Loucy (cell line): ENCODE results near the gene NFYA.

ENCODE experiments used
- EZH2phosphoT487 ChIP-seq: fragments of 200-600 bp; IDR thresholded peaks from 2 replicates; pipeline ENCODE4 v1.6.1; 2018; ENCODE audit warnings: antibody characterized with exemption, mild to moderate bottlenecking, moderate library complexity, borderline replicate concordance
- TF ChIP-seq, protein P1 (sequence below): fragments of 200-600 bp; sonication (generic); conservative IDR thresholded peaks from 2 replicates; pipeline ENCODE4 v1.5.1; 2014; ENCODE audit warnings: mild to moderate bottlenecking, antibody characterized with exemption, low read length

- TF ChIP-seq, protein P1, sequence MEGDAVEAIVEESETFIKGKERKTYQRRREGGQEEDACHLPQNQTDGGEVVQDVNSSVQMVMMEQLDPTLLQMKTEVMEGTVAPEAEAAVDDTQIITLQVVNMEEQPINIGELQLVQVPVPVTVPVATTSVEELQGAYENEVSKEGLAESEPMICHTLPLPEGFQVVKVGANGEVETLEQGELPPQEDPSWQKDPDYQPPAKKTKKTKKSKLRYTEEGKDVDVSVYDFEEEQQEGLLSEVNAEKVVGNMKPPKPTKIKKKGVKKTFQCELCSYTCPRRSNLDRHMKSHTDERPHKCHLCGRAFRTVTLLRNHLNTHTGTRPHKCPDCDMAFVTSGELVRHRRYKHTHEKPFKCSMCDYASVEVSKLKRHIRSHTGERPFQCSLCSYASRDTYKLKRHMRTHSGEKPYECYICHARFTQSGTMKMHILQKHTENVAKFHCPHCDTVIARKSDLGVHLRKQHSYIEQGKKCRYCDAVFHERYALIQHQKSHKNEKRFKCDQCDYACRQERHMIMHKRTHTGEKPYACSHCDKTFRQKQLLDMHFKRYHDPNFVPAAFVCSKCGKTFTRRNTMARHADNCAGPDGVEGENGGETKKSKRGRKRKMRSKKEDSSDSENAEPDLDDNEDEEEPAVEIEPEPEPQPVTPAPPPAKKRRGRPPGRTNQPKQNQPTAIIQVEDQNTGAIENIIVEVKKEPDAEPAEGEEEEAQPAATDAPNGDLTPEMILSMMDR: no peak
- no peak for TF ChIP-seq EZH2phosphoT487
Observed at GRCh38 chr6:41047745-41048732, 24.7 kb upstream of the NFYA start.
